Thyroid gland (tissue), 4 donors: ENCODE measurements around the gene KRT75. TPM values are rescaled to one million over a fixed set of nuclear protein-coding genes. Genes with fewer than 3 reads are reported as not detected.
"Not testable (repeated sequence)": the region's sequence is repeated elsewhere in the genome, so short reads cannot be mapped to it uniquely, and the experiment has no call there.

ENCODE experiments used
- DNase-seq, 2 donors: peaks; one replicate each; pipeline ENCODE4 v3.0.0-alpha.2; 2019
- H3K27ac ChIP-seq, 3 donors: fragments of 200-600 bp; sonication (generic); 1 replicate in 2 of 3; 2 replicates in 1 of 3; pipeline ENCODE4 v1.5.1; 2016 to 2019; ENCODE audit warnings: mild to moderate bottlenecking in 1 of 3, moderate library complexity in 1 of 3
- H3K27me3 ChIP-seq: fragments of 200-600 bp; sonication (generic); one replicate; pipeline ENCODE4 v1.5.1; 2019
- H3K36me3 ChIP-seq, 2 donors: fragments of 200-600 bp; sonication (generic); one replicate each; pipeline ENCODE4 v1.5.1; 2016 to 2019
- H3K4me1 ChIP-seq, 2 donors: fragments of 200-600 bp; sonication (generic); one replicate each; pipeline ENCODE4 v1.5.1; 2017 to 2019
- H3K4me3 ChIP-seq, 3 donors: fragments of 200-600 bp; sonication (generic); replicated peaks in 1 of 3; 1 replicate in 2 of 3; 2 replicates in 1 of 3; pipeline ENCODE4 v1.5.1; 2016; ENCODE audit warnings: mild to moderate bottlenecking in 1 of 3
- H3K9me3 ChIP-seq: fragments of 200-600 bp; sonication (generic); one replicate; pipeline ENCODE4 v1.5.1; 2017
- POLR2A ChIP-seq, 2 donors: fragments of 450-650 bp; IDR thresholded peaks; one replicate each; pipeline ENCODE4 v1.6.1; 2017; ENCODE audit warnings: antibody characterized with exemption in 2 of 2, mild to moderate bottlenecking in 2 of 2, moderate library complexity in 1 of 2
- WGBS, 2 donors: methylation state at CpG; one replicate each; pipeline ENCODE4 v1.1.5; 2017; 5-methylcytosine and 5-hydroxymethylcytosine counted together
- intact Hi-C: fragments of 100-400 bp; cut with DNase I; formaldehyde crosslinking; loops from one replicate; pipeline ENCODE4 v1.15.1; 2023
- total RNA-seq, 4 donors: library from RNA; depleted of rRNA; stranded (reverse); fragments of >200 nt; gene quantifications; one replicate each; pipeline ENCODE4 v1.2.3, GENCODE V29; 2016
- TF ChIP-seq, protein P1 (sequence below), 6 experiments: fragments of 200-600 bp in 3 of 6; fragments of 450-650 bp in 3 of 6; sonication (generic) in 3 of 6; IDR thresholded peaks; one replicate each; pipeline ENCODE4 v1.5.1; 2016 to 2019; ENCODE audit warnings: antibody characterized with exemption in 6 of 6, mild to moderate bottlenecking in 2 of 6, inconsistent platforms in 1 of 6, moderate library complexity in 1 of 6

KRT75 gene
- total RNA-seq, 4 donors from 2014 or later = not detected

GRCh38 chr12:52454411-52455201 is 20.4 kb upstream of the KRT75 start:
- no peak for DNase-seq
- Histone ChIP-seq H3K4me3 (no peak overlapping the region), H3K27ac (no peak overlapping the region), H3K4me1 (no peaks in the 10 kb centered on the region), H3K9me3 (no peaks in the 10 kb centered on the region), H3K27me3 (no peaks in the 10 kb centered on the region), H3K36me3 (no peaks in the 10 kb centered on the region)
- intact Hi-C loops = no loop called here
- TF ChIP-seq POLR2A (IDR thresholded peaks at IDR 0.05) = no peak
- TF ChIP-seq, protein P1, sequence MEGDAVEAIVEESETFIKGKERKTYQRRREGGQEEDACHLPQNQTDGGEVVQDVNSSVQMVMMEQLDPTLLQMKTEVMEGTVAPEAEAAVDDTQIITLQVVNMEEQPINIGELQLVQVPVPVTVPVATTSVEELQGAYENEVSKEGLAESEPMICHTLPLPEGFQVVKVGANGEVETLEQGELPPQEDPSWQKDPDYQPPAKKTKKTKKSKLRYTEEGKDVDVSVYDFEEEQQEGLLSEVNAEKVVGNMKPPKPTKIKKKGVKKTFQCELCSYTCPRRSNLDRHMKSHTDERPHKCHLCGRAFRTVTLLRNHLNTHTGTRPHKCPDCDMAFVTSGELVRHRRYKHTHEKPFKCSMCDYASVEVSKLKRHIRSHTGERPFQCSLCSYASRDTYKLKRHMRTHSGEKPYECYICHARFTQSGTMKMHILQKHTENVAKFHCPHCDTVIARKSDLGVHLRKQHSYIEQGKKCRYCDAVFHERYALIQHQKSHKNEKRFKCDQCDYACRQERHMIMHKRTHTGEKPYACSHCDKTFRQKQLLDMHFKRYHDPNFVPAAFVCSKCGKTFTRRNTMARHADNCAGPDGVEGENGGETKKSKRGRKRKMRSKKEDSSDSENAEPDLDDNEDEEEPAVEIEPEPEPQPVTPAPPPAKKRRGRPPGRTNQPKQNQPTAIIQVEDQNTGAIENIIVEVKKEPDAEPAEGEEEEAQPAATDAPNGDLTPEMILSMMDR (IDR thresholded peaks at IDR 0.05) = no peak
- 72 to 74% methylated on average over 3 of the region's 3 CpGs for WGBS, 2 donors

- intact Hi-C loops = no loop called here
- H3K4me3 ChIP-seq = no peak within 1 kb of the TSS
- WGBS, 2 donors = 91% methylated on average over 6 of the region's 6 CpGs
Observed at GRCh38 chr12:52452101-52452500, 17.9 kb upstream of the KRT75 start, which contains the start of gene KRT6B. TSS of gene KRT6B (minus strand) at chr12:52452146. CDS start at chr12:52452078, 68 bp downstream.

GRCh38 chr12:52448228-52448627 is 14.1 kb upstream of the KRT75 start:
- H3K36me3 ChIP-seq = no peaks in the 10 kb centered on the region
- WGBS, 2 donors = 60 to 70% methylated on average over 3 of the region's 3 CpGs
- no peak for DNase-seq
- no peaks in the 10 kb centered on the region for H3K27me3 ChIP-seq
- TF ChIP-seq, protein P1 (IDR thresholded peaks at IDR 0.05) = no peak
- no peak for TF ChIP-seq POLR2A (IDR thresholded peaks at IDR 0.05)
- H3K4me1 ChIP-seq = no peaks in the 10 kb centered on the region
- H3K4me3 ChIP-seq = no peak overlapping the region
- H3K27ac ChIP-seq = no peak overlapping the region
- H3K9me3 ChIP-seq = no peaks in the 10 kb centered on the region
- intact Hi-C loops = no loop called here

More at GRCh38 chr12:52452101-52452500, 17.9 kb upstream of the KRT75 start, which contains the start of gene KRT6B:
- H3K36me3 ChIP-seq = no peaks in the 10 kb centered on the region
- H3K9me3 ChIP-seq = no peaks in the 10 kb centered on the region
- no peaks in the 10 kb centered on the region for H3K4me1 ChIP-seq
- TF ChIP-seq, protein P1 (IDR thresholded peaks at IDR 0.05) = no peak
- no peak for TF ChIP-seq POLR2A (IDR thresholded peaks at IDR 0.05)
- H3K27ac ChIP-seq = no peak within 1 kb of the TSS
- H3K27me3 ChIP-seq = no peaks in the 10 kb centered on the region
- DNase-seq = no peak

- H3K4me3 ChIP-seq, H3K27ac ChIP-seq, H3K9me3 ChIP-seq, H3K4me1 ChIP-seq, intact Hi-C loops, H3K27me3 ChIP-seq, DNase-seq, H3K36me3 ChIP-seq: not testable (repeated sequence)
- WGBS, 2 donors = 78 to 88% methylated on average over 4 to 9 of the region's 11 CpGs
Observed at GRCh38 chr12:52447196-52447595, 13.0 kb upstream of the KRT75 start.

- intact Hi-C loops = no loop called here
- H3K4me1 ChIP-seq = no peaks in the 10 kb centered on the region
- H3K27ac ChIP-seq = no peak overlapping the region
- DNase-seq = no peak
- no peak overlapping the region for H3K4me3 ChIP-seq
- WGBS, 2 donors = 87 to 89% methylated on average over 6 of the region's 6 CpGs
- TF ChIP-seq, protein P1 (IDR thresholded peaks at IDR 0.05) = no peak
- TF ChIP-seq POLR2A (IDR thresholded peaks at IDR 0.05) = no peak
- H3K36me3 ChIP-seq = no peaks in the 10 kb centered on the region
- no peaks in the 10 kb centered on the region for H3K27me3 ChIP-seq
- no peaks in the 10 kb centered on the region for H3K9me3 ChIP-seq
Observed at GRCh38 chr12:52446367-52447045, 12.3 kb upstream of the KRT75 start.
